ENCODE results near the gene ITGAE.

DNA sequence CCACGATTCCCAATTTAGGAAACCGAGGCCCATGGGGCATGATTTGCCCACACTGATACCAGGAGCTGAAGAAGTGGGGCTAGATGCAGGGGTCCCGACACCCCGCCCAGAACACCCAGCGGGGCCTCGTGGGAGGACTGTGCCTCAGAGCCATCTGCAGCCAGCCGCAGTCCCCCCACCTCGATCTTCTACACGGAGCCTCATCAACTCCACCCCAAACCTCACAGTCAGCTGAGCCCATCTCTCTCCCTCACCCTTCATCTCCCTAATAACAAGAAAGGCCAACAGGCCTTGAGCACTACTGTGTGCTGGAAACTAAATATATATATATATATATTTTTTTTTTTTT lies 4.2 kb downstream of the ITGAE start:
- TF ChIP-seq, protein P1, sequence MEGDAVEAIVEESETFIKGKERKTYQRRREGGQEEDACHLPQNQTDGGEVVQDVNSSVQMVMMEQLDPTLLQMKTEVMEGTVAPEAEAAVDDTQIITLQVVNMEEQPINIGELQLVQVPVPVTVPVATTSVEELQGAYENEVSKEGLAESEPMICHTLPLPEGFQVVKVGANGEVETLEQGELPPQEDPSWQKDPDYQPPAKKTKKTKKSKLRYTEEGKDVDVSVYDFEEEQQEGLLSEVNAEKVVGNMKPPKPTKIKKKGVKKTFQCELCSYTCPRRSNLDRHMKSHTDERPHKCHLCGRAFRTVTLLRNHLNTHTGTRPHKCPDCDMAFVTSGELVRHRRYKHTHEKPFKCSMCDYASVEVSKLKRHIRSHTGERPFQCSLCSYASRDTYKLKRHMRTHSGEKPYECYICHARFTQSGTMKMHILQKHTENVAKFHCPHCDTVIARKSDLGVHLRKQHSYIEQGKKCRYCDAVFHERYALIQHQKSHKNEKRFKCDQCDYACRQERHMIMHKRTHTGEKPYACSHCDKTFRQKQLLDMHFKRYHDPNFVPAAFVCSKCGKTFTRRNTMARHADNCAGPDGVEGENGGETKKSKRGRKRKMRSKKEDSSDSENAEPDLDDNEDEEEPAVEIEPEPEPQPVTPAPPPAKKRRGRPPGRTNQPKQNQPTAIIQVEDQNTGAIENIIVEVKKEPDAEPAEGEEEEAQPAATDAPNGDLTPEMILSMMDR (IDR thresholded peaks at IDR 0.05; ENCODE audit: low read length), result no peak
- TF ChIP-seq EZH2phosphoT487 (IDR thresholded peaks at IDR 0.05; ENCODE audit: low read length), result no peak
- no peak for TF ChIP-seq EZH2 (optimal IDR thresholded peaks at IDR 0.05; ENCODE audit: low read depth, low read length)
